K562 (cell line): ENCODE measurements around the gene HCFC1R1. TPM values are rescaled to one million over a fixed set of nuclear protein-coding genes. Genes with fewer than 3 reads are reported as not detected.

Experiments used
- ADNP ChIP-seq: fragments of 200-800 bp; sonication (Bioruptor generic); IDR thresholded peaks from 2 replicates; pipeline ENCODE4 v1.6.1; 2016; ENCODE audit warnings: missing genetic modification characterization, missing compliant biosample characterization
- BRD9 ChIP-seq: fragments of 450-650 bp; IDR thresholded peaks from 2 replicates; pipeline ENCODE4 v1.6.1; 2018; ENCODE audit warnings: low read depth; ENCODE audit not compliant: partially characterized antibody
- CEBPG ChIP-seq, 3 experiments: fragments of 200-800 bp in 1 of 3; sonication (Bioruptor generic) in 1 of 3; sonication (generic) in 1 of 3; formaldehyde crosslinking in 1 of 3; IDR thresholded peaks in 2 of 3; conservative IDR thresholded peaks in 1 of 3; 2 replicates each; pipeline versions ENCODE4 v1.6.1 to v1.8.0; 2016 to 2022; ENCODE audit warnings: missing compliant biosample characterization in 2 of 3, missing genetic modification characterization in 2 of 3, mild to moderate bottlenecking in 1 of 3, missing genetic modification reagents in 1 of 3
- CREB1 ChIP-seq, 2 experiments: sonication (generic) in 1 of 2; formaldehyde crosslinking in 1 of 2; IDR thresholded peaks; 2 replicates each; pipeline versions ENCODE4 v1.6.1 to v1.8.0; 2012 to 2022; ENCODE audit warnings: inconsistent platforms in 1 of 2, mild to moderate bottlenecking in 1 of 2, missing genetic modification reagents in 1 of 2, moderate library complexity in 1 of 2
- CTBP1 ChIP-seq: fragments of 450-650 bp; IDR thresholded peaks from 2 replicates; pipeline ENCODE4 v1.6.1; 2016; ENCODE audit warnings: borderline replicate concordance
- ERF ChIP-seq: fragments of 450-650 bp; formaldehyde crosslinking; IDR thresholded peaks from 2 replicates; pipeline ENCODE4 v1.4.0; 2020; ENCODE audit warnings: mild to moderate bottlenecking, mixed read lengths
- FOXJ2 ChIP-seq: fragments of 200-800 bp; sonication (Bioruptor generic); IDR thresholded peaks from 2 replicates; pipeline ENCODE4 v1.6.1; 2016; ENCODE audit warnings: missing genetic modification characterization, missing compliant biosample characterization
- FOXP1 ChIP-seq: sonication (generic); formaldehyde crosslinking; IDR thresholded peaks from 2 replicates; pipeline ENCODE4 v1.8.0; 2022; ENCODE audit warnings: mild to moderate bottlenecking, missing genetic modification reagents
- L3MBTL2 ChIP-seq: fragments of 450-650 bp; IDR thresholded peaks from 2 replicates; pipeline ENCODE4 v1.6.1; 2016; ENCODE audit warnings: mild to moderate bottlenecking, moderate library complexity
- MNT ChIP-seq, 2 experiments: fragments of 450-650 bp; conservative IDR thresholded peaks; 2 replicates each; pipeline ENCODE4 v1.6.1; 2017; ENCODE audit warnings: mild to moderate bottlenecking in 2 of 2, moderate library complexity in 2 of 2
- NBN ChIP-seq: fragments of 450-650 bp; IDR thresholded peaks from 2 replicates; pipeline ENCODE4 v1.6.1; 2016; ENCODE audit warnings: low read depth, mild to moderate bottlenecking
- NFYB ChIP-seq: IDR thresholded peaks from 2 replicates; pipeline ENCODE4 v1.6.1; 2011; ENCODE audit warnings: mild to moderate bottlenecking, moderate library complexity; ENCODE audit not compliant: insufficient read length; ENCODE audit errors: extremely low read depth
- NR2C1 ChIP-seq, 2 experiments: fragments of 450-650 bp; IDR thresholded peaks; 2 replicates each; pipeline ENCODE4 v1.6.1; 2017; ENCODE audit warnings: mild to moderate bottlenecking in 2 of 2, antibody characterized with exemption in 1 of 2, inconsistent platforms in 1 of 2, missing compliant biosample characterization in 1 of 2, missing genetic modification characterization in 1 of 2
- POLR2A ChIP-seq: fragments of 450-650 bp; conservative IDR thresholded peaks from 2 replicates; pipeline ENCODE4 v1.6.1; 2016
- POLR2AphosphoS5 ChIP-seq: IDR thresholded peaks from 2 replicates; pipeline ENCODE4 v1.6.1; 2011; ENCODE audit warnings: mild to moderate bottlenecking, low read depth, low read length, moderate library complexity; ENCODE audit not compliant: control insufficient read depth, insufficient read depth
- RERE ChIP-seq: sonication (generic); formaldehyde crosslinking; IDR thresholded peaks from 2 replicates; pipeline ENCODE4 v1.8.0; 2023; ENCODE audit warnings: missing genetic modification reagents, mild to moderate bottlenecking, borderline replicate concordance
- TBP ChIP-seq: optimal IDR thresholded peaks from 2 replicates; pipeline ENCODE3; 2011; ENCODE audit warnings: low read depth, low read length, improper control_type of control experiment
- ZNF143 ChIP-seq: sonication (generic); formaldehyde crosslinking; IDR thresholded peaks from 2 replicates; pipeline ENCODE4 v1.9.0; 2022; ENCODE audit warnings: mild to moderate bottlenecking, missing genetic modification reagents
- ZNF175 ChIP-seq: fragments of 200-800 bp; sonication (Bioruptor generic); IDR thresholded peaks from 2 replicates; pipeline ENCODE4 v1.6.1; 2016; ENCODE audit warnings: low read depth, mild to moderate bottlenecking, missing genetic modification characterization, missing compliant biosample characterization
- ZNF76 ChIP-seq: fragments of 250-450 bp; sonication (Bioruptor Pico); IDR thresholded peaks from 2 replicates; pipeline ENCODE4 v1.4.0; 2020; ENCODE audit warnings: mild to moderate bottlenecking, moderate library complexity, borderline replicate concordance
- polyA plus RNA-seq, 8 experiments: library from polyadenylated mRNA; depleted of rRNA in 4 of 8; stranded (reverse) in 5 of 8; unstranded in 3 of 8; fragments of >200 nt; fragmentation: Nextera tagmentation in 2 of 8; fragmentation: Illumina TruSeq in 1 of 8; extraction: Ambion mirVana in 2 of 8; extraction: Trizol in 1 of 8; gene quantifications; 2 replicates each; pipeline versions ENCODE4 v1.2.1 to v1.2.3, GENCODE V29; 2011 to 2014; ENCODE audit warnings: inconsistent platforms in 1 of 8, missing spikeins in 1 of 8
- total RNA-seq, 7 experiments: library from RNA; depleted of rRNA in 6 of 7; stranded (reverse); fragments of >200 nt in 6 of 7; fragmentation: Illumina TruSeq in 2 of 7; extraction: Trizol in 2 of 7; gene quantifications; 2 replicates each; pipeline versions ENCODE4 v1.2.1 to v1.2.3, GENCODE V29; 2011 to 2021; ENCODE audit warnings: low replicate concordance in 1 of 7

HCFC1R1 gene
- total and polyA plus RNA-seq, 9 of the 15 experiments (the other 6 are each of a cell fraction or from before 2014, with no cell fraction given) = 2.2 to 29.0 (median 11.2) TPM

GRCh38 chr16:2981177-2981898 lies 42.4 kb downstream of the HCFC1R1 start (continued):
- peak; percentile 16; the same call in 1 of the 2 replicates for TF ChIP-seq NBN
- TF ChIP-seq ERF = no peak
- TF ChIP-seq POLR2A = peak; percentile 84
- peak; percentile 42; the same call in 1 of the 2 replicates for TF ChIP-seq CTBP1
- TF ChIP-seq POLR2AphosphoS5 = peak; percentile 35; the same call in 1 of the 2 replicates
- peak; percentile 16; the same call in 1 of the 2 replicates for TF ChIP-seq CEBPG (CRISPR knock-in tag; IDR thresholded peaks at IDR 0.05)
- no peak for TF ChIP-seq CEBPG (tag; conservative IDR thresholded peaks at IDR 0.05 in 1 of 2, IDR thresholded peaks at IDR 0.05 in 1 of 2)
- TF ChIP-seq ZNF143 = peak; percentile 38; the same call in 1 of the 2 replicates
- peak; percentile 50; the same call in 1 of the 2 replicates for TF ChIP-seq ZNF175 (CRISPR knock-in tag)
- peak; percentile 52; the same call in 1 of the 2 replicates for TF ChIP-seq FOXP1 (CRISPR knock-in tag)
- peak; percentile 51; the same call in 1 of the 2 replicates for TF ChIP-seq L3MBTL2
- TF ChIP-seq TBP = peak; percentile 9
- TF ChIP-seq RERE (CRISPR knock-in tag) = no peak
- TF ChIP-seq NR2C1 (IDR thresholded peaks at IDR 0.05) = peak; percentile 86
- TF ChIP-seq NR2C1 (tag; IDR thresholded peaks at IDR 0.05) = peak; percentile 89
- no peak for TF ChIP-seq ZNF76 (CRISPR knock-in tag)
- TF ChIP-seq BRD9 = peak; percentile 33
- peak in 1 of 2 experiments; percentile 34; a peak in 1 of 4 replicates for TF ChIP-seq MNT (conservative IDR thresholded peaks at IDR 0.05)
- no peak for TF ChIP-seq FOXJ2
- peak; percentile 87 for TF ChIP-seq ADNP (tag)
- TF ChIP-seq CREB1 (IDR thresholded peaks at IDR 0.05) = 0 out of 2 replicates have a peak, but pooled peaks have one; percentile 14
- TF ChIP-seq CREB1 (CRISPR knock-in tag; IDR thresholded peaks at IDR 0.05) = no peak
- no peak for TF ChIP-seq NFYB
